ENCODE results near the gene HNRNPR.
A peak's percentile ranks its signal among the peaks of the same experiment; 100 is the strongest.
"Not testable (repeated sequence)": the region's sequence is repeated elsewhere in the genome, so short reads cannot be mapped to it uniquely, and the experiment has no call there.

HNRNPR gene

GRCh38 chr1:23344111-23344986 lies at the start of gene HNRNPR:
HNRNPR (minus strand) TSS chr1:23344284; CDS start chr1:23341008, 3,276 bp downstream.
- peak; percentile 99 to 100 for DNase-seq

- DNase-seq = no peak
These were observed 49.6 kb upstream of the HNRNPR start for GRCh38 chr1:23393706-23394105.

GRCh38 chr1:23392125-23392855 lies 48.2 kb upstream of the HNRNPR start:
- no peak for DNase-seq

GRCh38 chr1:23389837-23390321 lies 45.8 kb upstream of the HNRNPR start:
- DNase-seq = no peak

GRCh38 chr1:23387494-23387893 lies 43.4 kb upstream of the HNRNPR start:
- no peak for DNase-seq

- DNase-seq = no peak
These were observed 41.1 kb upstream of the HNRNPR start for GRCh38 chr1:23385119-23385621.

GRCh38 chr1:23384312-23385058 lies 40.4 kb upstream of the HNRNPR start:
- no peak for DNase-seq

- no peak for DNase-seq
These were observed 39.7 kb upstream of the HNRNPR start for GRCh38 chr1:23383577-23384311.

- DNase-seq = no peak
These were observed 37.3 kb upstream of the HNRNPR start for GRCh38 chr1:23381233-23381885.

- no peak for DNase-seq
These were observed 36.6 kb upstream of the HNRNPR start for GRCh38 chr1:23380719-23381118.

- DNase-seq = not testable (repeated sequence)
These were observed 36.2 kb upstream of the HNRNPR start for GRCh38 chr1:23380236-23380635.

GRCh38 chr1:23376890-23377811 lies 33.1 kb upstream of the HNRNPR start:
- no peak for DNase-seq

GRCh38 chr1:23374079-23374735 lies 30.1 kb upstream of the HNRNPR start:
- DNase-seq = not testable (repeated sequence)

- DNase-seq = no peak
These were observed 28.1 kb upstream of the HNRNPR start for GRCh38 chr1:23371987-23372880.

- DNase-seq = no peak
These were observed 26.9 kb upstream of the HNRNPR start for GRCh38 chr1:23370709-23371584.

- no peak for DNase-seq
These were observed 26.2 kb upstream of the HNRNPR start for GRCh38 chr1:23370330-23370708.

GRCh38 chr1:23369335-23370013 lies 25.4 kb upstream of the HNRNPR start, which contains the start of gene ZNF436:
ZNF436 (minus strand) TSS chr1:23369836; CDS start chr1:23368005, 1,831 bp downstream.
- peak; percentile 43 to 47 for DNase-seq
